ENCODE measurements around the gene QTRT2. TPM values are rescaled to one million over a fixed set of nuclear protein-coding genes. Genes with fewer than 3 reads are reported as not detected.

Gene QTRT2
- total RNA-seq, 1 experiment from 2014 or later: 84.1 TPM

DNA sequence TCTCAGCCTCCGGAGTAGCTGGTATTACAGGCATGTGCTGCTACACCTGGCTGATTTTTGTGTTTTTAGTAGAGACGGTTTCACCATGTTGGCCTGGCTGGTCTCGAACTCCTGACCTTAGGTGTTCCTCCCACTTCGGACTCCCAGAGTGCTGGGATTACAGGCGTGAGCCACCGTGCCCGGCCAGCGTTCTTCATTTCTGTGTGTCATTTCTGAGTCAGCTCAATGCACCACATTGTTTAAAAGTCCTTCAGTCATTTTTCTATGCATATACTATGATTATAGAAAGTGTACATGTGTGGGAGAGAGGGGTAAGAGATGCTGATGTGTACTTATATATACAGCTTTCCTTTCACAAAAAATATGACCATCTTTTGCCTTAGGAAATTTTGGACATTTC is 2.1 kb downstream of the QTRT2 start:
- TF ChIP-seq, protein P1, sequence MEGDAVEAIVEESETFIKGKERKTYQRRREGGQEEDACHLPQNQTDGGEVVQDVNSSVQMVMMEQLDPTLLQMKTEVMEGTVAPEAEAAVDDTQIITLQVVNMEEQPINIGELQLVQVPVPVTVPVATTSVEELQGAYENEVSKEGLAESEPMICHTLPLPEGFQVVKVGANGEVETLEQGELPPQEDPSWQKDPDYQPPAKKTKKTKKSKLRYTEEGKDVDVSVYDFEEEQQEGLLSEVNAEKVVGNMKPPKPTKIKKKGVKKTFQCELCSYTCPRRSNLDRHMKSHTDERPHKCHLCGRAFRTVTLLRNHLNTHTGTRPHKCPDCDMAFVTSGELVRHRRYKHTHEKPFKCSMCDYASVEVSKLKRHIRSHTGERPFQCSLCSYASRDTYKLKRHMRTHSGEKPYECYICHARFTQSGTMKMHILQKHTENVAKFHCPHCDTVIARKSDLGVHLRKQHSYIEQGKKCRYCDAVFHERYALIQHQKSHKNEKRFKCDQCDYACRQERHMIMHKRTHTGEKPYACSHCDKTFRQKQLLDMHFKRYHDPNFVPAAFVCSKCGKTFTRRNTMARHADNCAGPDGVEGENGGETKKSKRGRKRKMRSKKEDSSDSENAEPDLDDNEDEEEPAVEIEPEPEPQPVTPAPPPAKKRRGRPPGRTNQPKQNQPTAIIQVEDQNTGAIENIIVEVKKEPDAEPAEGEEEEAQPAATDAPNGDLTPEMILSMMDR (conservative IDR thresholded peaks at IDR 0.05): no peak
- H2BK15ac ChIP-seq (ENCODE audit: low read depth, low read length): no peak overlapping the region
- Mint-ChIP-seq H3K27ac (0 out of 7 replicates have a peak overlapping the region, but pooled peaks of 1 of the 3 experiments have one; percentile 44), H3K36me3 (ENCODE audit: insufficient read depth in 1 of 3, low read depth in 3 of 3) (peaks cover 0 to 3% (median 0%) of the 10 kb centered on the region in 3 experiments; a peak in 4 of 7 replicates), H3K4me1 (peaks cover 16 to 31% of the 10 kb centered on the region in 2 experiments), H3K27me3 (ENCODE audit: low read depth) (no peaks in the 10 kb centered on the region), H3K9me3 (peaks cover 0 to 3% of the 10 kb centered on the region in 2 experiments; a peak in 1 of 5 replicates), H3K4me3 (peak overlapping the region; percentile 49 to 89; a peak in 4 of 5 replicates)
- H3K56ac ChIP-seq (ENCODE audit: insufficient read length, low read depth, low read length): no peak overlapping the region
- peaks cover 28% of the 10 kb centered on the region; the same call in 1 of the 2 replicates for H3K79me2 ChIP-seq (ENCODE audit: insufficient read depth, low read length)
- no CpG with 5 or more reads among the region's 8 CpGs for WGBS (ENCODE audit: extremely low coverage, insufficient read length, low lambda C conversion rate)
- H3K27ac ChIP-seq (ENCODE audit: insufficient read length, low read depth, low read length): no peak overlapping the region
- no peak overlapping the region for H3K4ac ChIP-seq (ENCODE audit: low read depth, low read length)
- H4K8ac ChIP-seq (replicated peaks; ENCODE audit: insufficient read length, low read depth, low read length): no peak overlapping the region
- no peak overlapping the region for H3K23ac ChIP-seq (ENCODE audit: insufficient read length, low read depth, low read length)
- no peak overlapping the region for H2BK5ac ChIP-seq (ENCODE audit: insufficient read length, low read length)
- no peak overlapping the region for H4K91ac ChIP-seq (ENCODE audit: insufficient read length, low read depth, low read length)
- no peak overlapping the region for H3K14ac ChIP-seq (ENCODE audit: insufficient read depth, low read length)
- H3K27me3 ChIP-seq (ENCODE audit: insufficient read depth, low read length): no peaks in the 10 kb centered on the region
- DNase-seq: no peak
- H2BK20ac ChIP-seq (ENCODE audit: low read depth, low read length, poor library complexity, severe bottlenecking): no peak overlapping the region
- no peaks in the 10 kb centered on the region for H3K4me1 ChIP-seq (ENCODE audit: insufficient read depth, low read length)
- no peak overlapping the region for H2AFZ ChIP-seq (ENCODE audit: low read length)
- no peak overlapping the region for H2AK5ac ChIP-seq (ENCODE audit: insufficient read length, low read length)
- no peak overlapping the region for H3K9ac ChIP-seq (ENCODE audit: extremely low read depth, insufficient read length, low read length)
- no peak overlapping the region for H4K5ac ChIP-seq (ENCODE audit: insufficient read length, low read depth, low read length)
- no peak overlapping the region for H3T11ph ChIP-seq (ENCODE audit: low read length)
- no peak overlapping the region for H3K18ac ChIP-seq (ENCODE audit: insufficient read length, low read depth, low read length)
- no peaks in the 10 kb centered on the region for H4K20me1 ChIP-seq (ENCODE audit: control insufficient read depth, insufficient read depth, insufficient read length)
- no peaks in the 10 kb centered on the region for H3K9me3 ChIP-seq (ENCODE audit: control insufficient read depth, low read depth, low read length)
- no peak overlapping the region for H2BK120ac ChIP-seq (ENCODE audit: low read depth, low read length, poor library complexity, severe bottlenecking)
- H3K23me2 ChIP-seq (ENCODE audit: insufficient read length, low read depth, low read length, poor library complexity, severe bottlenecking): peaks cover 8% of the 10 kb centered on the region
- H2BK12ac ChIP-seq (ENCODE audit: insufficient read length, low read depth, low read length): no peak overlapping the region
- peaks cover 6% of the 10 kb centered on the region for H3K79me1 ChIP-seq (ENCODE audit: insufficient read depth, low read depth, low read length, poor library complexity, severe bottlenecking)
- H3K4me2 ChIP-seq (ENCODE audit: insufficient read depth, insufficient read length, low read length): peak overlapping the region; percentile 80

All from H9 (cell line).